Stimulated activated naive CD8-positive, alpha-beta T cell treated with anti-CD3 and anti-CD28 coated beads, Interleukin-15, Interleukin-2, amounts not matched to agents 100 U/mL and 50 U/mL, for 24 hours (primary cell): Measurements from ENCODE around the gene GEN1.

ENCODE experiments used
- ATAC-seq: fragments of 150-1000 bp; cut with Tn5 transposase; one replicate; pipeline ENCODE4 v1.10.0; 2021
- DNase-seq: peaks from one replicate; pipeline ENCODE4 v3.0.0; 2021

GEN1 gene

GRCh38 chr2:17795309-17795708 lies 41.4 kb downstream of the GEN1 start:
- ATAC-seq (no peak), DNase-seq (no peak)

- no peak for DNase-seq
- ATAC-seq: no peak
Observed at GRCh38 chr2:17798338-17798737, 44.4 kb downstream of the GEN1 start.

- DNase-seq (no peak), ATAC-seq (no peak)
Observed at GRCh38 chr2:17799301-17800120, 45.6 kb downstream of the GEN1 start.

- no peak for DNase-seq
- no peak for ATAC-seq
Observed at GRCh38 chr2:17800219-17800618, 46.3 kb downstream of the GEN1 start.

GRCh38 chr2:17800693-17801458 lies 46.9 kb downstream of the GEN1 start:
- DNase-seq: no peak
- ATAC-seq: no peak

GRCh38 chr2:17803497-17803896 lies 49.6 kb downstream of the GEN1 start:
- ATAC-seq (no peak), DNase-seq (no peak)

- DNase-seq (no peak), ATAC-seq (no peak)
Observed at GRCh38 chr2:17804358-17804757, 50.4 kb downstream of the GEN1 start.

- DNase-seq: no peak
- no peak for ATAC-seq
Observed at GRCh38 chr2:17805166-17805565, 51.2 kb downstream of the GEN1 start.

- DNase-seq: no peak
- ATAC-seq: no peak
Observed at GRCh38 chr2:17805717-17806363, 51.9 kb downstream of the GEN1 start.

GRCh38 chr2:17813010-17813741 lies 59.2 kb downstream of the GEN1 start:
- ATAC-seq (peak; percentile 23), DNase-seq (no peak)

- DNase-seq (peak; percentile 18), ATAC-seq (peak; percentile 36)
Observed at GRCh38 chr2:17813742-17814473, 60.0 kb downstream of the GEN1 start.

GRCh38 chr2:17814601-17815000 lies 60.7 kb downstream of the GEN1 start:
- ATAC-seq (no peak), DNase-seq (no peak)

GRCh38 chr2:17815468-17816184 lies 61.7 kb downstream of the GEN1 start:
- DNase-seq (no peak), ATAC-seq (no peak)

- DNase-seq: no peak
- no peak for ATAC-seq
Observed at GRCh38 chr2:17816396-17817245, 62.7 kb downstream of the GEN1 start, which contains the start of gene MSGN1. MSGN1 (plus strand) TSS chr2:17816460; CDS start chr2:17816519, 59 bp downstream.

- DNase-seq: no peak
Observed at GRCh38 chr2:17818235-17818815, 64.4 kb downstream of the GEN1 start.

GRCh38 chr2:17821080-17821479 lies 67.1 kb downstream of the GEN1 start:
- ATAC-seq: no peak

More at GRCh38 chr2:17818235-17818815, 64.4 kb downstream of the GEN1 start:
- ATAC-seq: no peak

GRCh38 chr2:17821535-17822444 lies 67.9 kb downstream of the GEN1 start:
- ATAC-seq (no peak), DNase-seq (no peak)

More at GRCh38 chr2:17821080-17821479, 67.1 kb downstream of the GEN1 start:
- no peak for DNase-seq

GRCh38 chr2:17822445-17823117 lies 68.6 kb downstream of the GEN1 start:
- ATAC-seq (no peak), DNase-seq (no peak)
